ENCODE data around the gene IFTAP.

The IFTAP gene

GRCh38 chr11:36600180-36600579, 5.9 kb downstream of the IFTAP start:
- DNase-seq, result no peak

GRCh38 chr11:36601155-36601554, 6.9 kb downstream of the IFTAP start:
- DNase-seq, result no peak

GRCh38 chr11:36602135-36602534, 7.8 kb downstream of the IFTAP start:
- no peak for DNase-seq

GRCh38 chr11:36605221-36606216, 11.2 kb downstream of the IFTAP start:
- DNase-seq, result no peak

- DNase-seq, result no peak
Measured at GRCh38 chr11:36608491-36609199, 14.3 kb downstream of the IFTAP start.

GRCh38 chr11:36609383-36609782, 15.1 kb downstream of the IFTAP start:
- DNase-seq, result no peak

GRCh38 chr11:36615826-36616225, 21.5 kb downstream of the IFTAP start:
- no peak for DNase-seq

GRCh38 chr11:36617543-36618362, 23.5 kb downstream of the IFTAP start:
- DNase-seq, result no peak

GRCh38 chr11:36618363-36619047, 24.2 kb downstream of the IFTAP start:
- DNase-seq, result no peak

- DNase-seq, result no peak
Measured at GRCh38 chr11:36619502-36619901, 25.2 kb downstream of the IFTAP start.

GRCh38 chr11:36620246-36620645, 25.9 kb downstream of the IFTAP start:
- DNase-seq, result no peak

GRCh38 chr11:36622431-36623136, 28.3 kb downstream of the IFTAP start:
- DNase-seq, result no peak

- DNase-seq, result no peak
Measured at GRCh38 chr11:36623494-36623893, 29.2 kb downstream of the IFTAP start.

- no peak for DNase-seq
Measured at GRCh38 chr11:36627006-36627405, 32.7 kb downstream of the IFTAP start.

GRCh38 chr11:36627471-36627870, 33.2 kb downstream of the IFTAP start:
- no peak for DNase-seq

- no peak for DNase-seq
Measured at GRCh38 chr11:36628141-36628540, 33.8 kb downstream of the IFTAP start.

- no peak for DNase-seq
Measured at GRCh38 chr11:36628765-36629244, 34.5 kb downstream of the IFTAP start.

- no peak for DNase-seq
Measured at GRCh38 chr11:36631774-36632173, 37.5 kb downstream of the IFTAP start.

GRCh38 chr11:36635066-36635862, 41.0 kb downstream of the IFTAP start:
- DNase-seq, result no peak

- DNase-seq, result no peak
Measured at GRCh38 chr11:36638556-36638955, 44.3 kb downstream of the IFTAP start.

All from NCI-H1694 treated with DMSO at 0.1 percent for 48 hours (cell line).